Right lobe of liver (tissue), 4 donors: ENCODE results near the gene GABRG3.

Source experiments
- POLR2A ChIP-seq: fragments of 450-650 bp; IDR thresholded peaks from one replicate; pipeline ENCODE4 v1.6.1; 2017; ENCODE audit warnings: antibody characterized with exemption, mild to moderate bottlenecking
- TF ChIP-seq, protein P1 (sequence below), 4 donors: fragments of 200-600 bp in 3 of 4; fragments of 450-650 bp in 1 of 4; IDR thresholded peaks; one replicate each; pipeline versions ENCODE4 v1.5.1 to v1.8.0; 2016 to 2022; ENCODE audit warnings: antibody characterized with exemption in 4 of 4, mild to moderate bottlenecking in 2 of 4
- donor health status: DM: no; HTN: no; CAD: no.
- donor health status: DM: no; HTN: no; CAD: no.
- donor health status: DM: no; HTN: yes; CAD: no.

DNA sequence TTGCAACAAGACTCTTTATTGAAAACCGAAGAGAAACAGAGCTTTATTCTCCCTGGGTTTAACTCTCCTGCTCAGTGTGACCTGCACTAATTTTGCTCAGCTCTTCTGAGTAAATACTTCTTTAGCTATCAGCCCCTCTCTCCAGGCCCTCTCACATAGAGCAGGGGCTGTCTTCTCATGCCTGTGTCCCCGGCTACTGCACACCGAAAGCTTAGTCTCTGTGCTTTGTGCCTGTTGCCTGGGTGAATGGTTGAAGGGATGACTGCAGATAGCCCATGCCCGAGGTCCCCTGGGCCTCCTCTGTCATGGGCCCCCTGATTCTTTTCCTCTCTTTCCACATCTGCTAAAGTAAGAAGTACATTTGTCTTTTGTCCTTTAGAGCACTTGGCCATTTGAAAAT, 195.9 kb downstream of the GABRG3 start:
- no peak for TF ChIP-seq POLR2A
- TF ChIP-seq, protein P1, sequence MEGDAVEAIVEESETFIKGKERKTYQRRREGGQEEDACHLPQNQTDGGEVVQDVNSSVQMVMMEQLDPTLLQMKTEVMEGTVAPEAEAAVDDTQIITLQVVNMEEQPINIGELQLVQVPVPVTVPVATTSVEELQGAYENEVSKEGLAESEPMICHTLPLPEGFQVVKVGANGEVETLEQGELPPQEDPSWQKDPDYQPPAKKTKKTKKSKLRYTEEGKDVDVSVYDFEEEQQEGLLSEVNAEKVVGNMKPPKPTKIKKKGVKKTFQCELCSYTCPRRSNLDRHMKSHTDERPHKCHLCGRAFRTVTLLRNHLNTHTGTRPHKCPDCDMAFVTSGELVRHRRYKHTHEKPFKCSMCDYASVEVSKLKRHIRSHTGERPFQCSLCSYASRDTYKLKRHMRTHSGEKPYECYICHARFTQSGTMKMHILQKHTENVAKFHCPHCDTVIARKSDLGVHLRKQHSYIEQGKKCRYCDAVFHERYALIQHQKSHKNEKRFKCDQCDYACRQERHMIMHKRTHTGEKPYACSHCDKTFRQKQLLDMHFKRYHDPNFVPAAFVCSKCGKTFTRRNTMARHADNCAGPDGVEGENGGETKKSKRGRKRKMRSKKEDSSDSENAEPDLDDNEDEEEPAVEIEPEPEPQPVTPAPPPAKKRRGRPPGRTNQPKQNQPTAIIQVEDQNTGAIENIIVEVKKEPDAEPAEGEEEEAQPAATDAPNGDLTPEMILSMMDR (IDR thresholded peaks at IDR 0.05), result no peak
